Esophagus squamous epithelium (tissue), 4 donors: Measurements from ENCODE around the gene ZDHHC8.

ENCODE experiments used
- POLR2A ChIP-seq, 4 donors: fragments of 450-650 bp; IDR thresholded peaks; one replicate each; pipeline ENCODE4 v1.6.1; 2017; ENCODE audit warnings: antibody characterized with exemption in 4 of 4, mild to moderate bottlenecking in 4 of 4, moderate library complexity in 3 of 4
- TF ChIP-seq, protein P1 (sequence below), 6 experiments: fragments of 450-650 bp in 4 of 6; fragments of 200-600 bp in 2 of 6; sonication (generic) in 2 of 6; IDR thresholded peaks; one replicate each; pipeline ENCODE4 v1.5.1; 2016 to 2019; ENCODE audit warnings: antibody characterized with exemption in 6 of 6, mild to moderate bottlenecking in 4 of 6, moderate library complexity in 4 of 6

DNA sequence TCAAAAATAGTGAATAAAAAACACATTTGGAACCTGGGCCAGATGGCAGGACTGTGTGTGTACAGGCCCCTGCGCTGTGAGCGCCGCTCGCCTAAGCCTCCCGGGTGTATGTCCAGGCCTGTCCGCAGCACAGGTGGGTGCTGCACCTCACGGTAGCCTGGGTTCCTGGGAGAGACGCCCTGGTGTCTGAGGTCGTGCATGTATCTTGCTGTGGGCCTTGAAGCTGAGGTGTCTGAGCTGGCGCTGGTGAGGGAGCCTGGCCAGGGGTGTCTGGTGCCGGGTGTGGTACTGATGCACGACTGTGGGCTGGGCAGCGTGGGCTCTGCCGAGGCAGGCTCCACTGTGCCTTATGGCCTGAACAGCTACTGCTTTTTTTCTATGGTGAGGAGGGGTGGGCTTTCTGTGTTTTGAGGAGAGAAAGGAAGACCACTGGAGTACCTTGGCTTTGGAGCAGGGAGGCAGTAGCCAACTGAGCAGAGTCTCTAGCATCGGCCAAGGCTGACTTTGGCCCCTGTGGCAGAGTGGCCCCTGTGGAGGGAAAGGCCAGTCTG lies 4.2 kb upstream of the ZDHHC8 start:
- TF ChIP-seq, protein P1, sequence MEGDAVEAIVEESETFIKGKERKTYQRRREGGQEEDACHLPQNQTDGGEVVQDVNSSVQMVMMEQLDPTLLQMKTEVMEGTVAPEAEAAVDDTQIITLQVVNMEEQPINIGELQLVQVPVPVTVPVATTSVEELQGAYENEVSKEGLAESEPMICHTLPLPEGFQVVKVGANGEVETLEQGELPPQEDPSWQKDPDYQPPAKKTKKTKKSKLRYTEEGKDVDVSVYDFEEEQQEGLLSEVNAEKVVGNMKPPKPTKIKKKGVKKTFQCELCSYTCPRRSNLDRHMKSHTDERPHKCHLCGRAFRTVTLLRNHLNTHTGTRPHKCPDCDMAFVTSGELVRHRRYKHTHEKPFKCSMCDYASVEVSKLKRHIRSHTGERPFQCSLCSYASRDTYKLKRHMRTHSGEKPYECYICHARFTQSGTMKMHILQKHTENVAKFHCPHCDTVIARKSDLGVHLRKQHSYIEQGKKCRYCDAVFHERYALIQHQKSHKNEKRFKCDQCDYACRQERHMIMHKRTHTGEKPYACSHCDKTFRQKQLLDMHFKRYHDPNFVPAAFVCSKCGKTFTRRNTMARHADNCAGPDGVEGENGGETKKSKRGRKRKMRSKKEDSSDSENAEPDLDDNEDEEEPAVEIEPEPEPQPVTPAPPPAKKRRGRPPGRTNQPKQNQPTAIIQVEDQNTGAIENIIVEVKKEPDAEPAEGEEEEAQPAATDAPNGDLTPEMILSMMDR (IDR thresholded peaks at IDR 0.05), result no peak
- no peak for TF ChIP-seq POLR2A (IDR thresholded peaks at IDR 0.05)
